Activated CD4-positive, alpha-beta T cell treated with anti-CD3 and anti-CD28 coated beads for 4 hours (primary cell): ENCODE measurements around the gene RFX8.
"Not testable (repeated sequence)": the region's sequence is repeated elsewhere in the genome, so short reads cannot be mapped to it uniquely, and the experiment has no call there.

Experiments used
- DNase-seq, 2 donors: peaks; one replicate each; pipeline ENCODE4 v3.0.0-alpha.2; 2020

RFX8 gene

GRCh38 chr2:101485856-101486255 lies 10.9 kb upstream of the RFX8 start:
- DNase-seq, result no peak

- DNase-seq, result no peak
These were observed 5.9 kb upstream of the RFX8 start for GRCh38 chr2:101480764-101481163.

DNA sequence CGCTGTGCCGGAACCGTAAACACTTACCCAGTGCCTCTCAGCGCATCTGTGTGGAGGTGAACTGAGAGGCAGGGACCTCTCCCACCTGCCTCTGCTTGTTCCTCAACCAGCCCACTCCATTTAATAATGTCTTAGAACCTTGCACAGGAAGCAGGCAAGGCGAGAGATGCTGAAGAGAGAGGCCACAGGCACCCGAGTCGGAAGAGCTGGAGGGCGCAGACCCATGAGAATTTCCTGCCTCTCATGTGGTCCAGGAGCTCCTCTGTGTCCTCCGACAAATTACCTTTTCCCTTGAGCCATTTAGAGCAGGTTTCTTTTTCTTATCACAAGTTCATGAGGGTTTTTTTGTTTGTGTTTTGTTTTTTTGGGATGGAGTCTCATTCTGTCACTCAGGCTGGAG lies 4.9 kb upstream of the RFX8 start:
- DNase-seq, result no peak

DNA sequence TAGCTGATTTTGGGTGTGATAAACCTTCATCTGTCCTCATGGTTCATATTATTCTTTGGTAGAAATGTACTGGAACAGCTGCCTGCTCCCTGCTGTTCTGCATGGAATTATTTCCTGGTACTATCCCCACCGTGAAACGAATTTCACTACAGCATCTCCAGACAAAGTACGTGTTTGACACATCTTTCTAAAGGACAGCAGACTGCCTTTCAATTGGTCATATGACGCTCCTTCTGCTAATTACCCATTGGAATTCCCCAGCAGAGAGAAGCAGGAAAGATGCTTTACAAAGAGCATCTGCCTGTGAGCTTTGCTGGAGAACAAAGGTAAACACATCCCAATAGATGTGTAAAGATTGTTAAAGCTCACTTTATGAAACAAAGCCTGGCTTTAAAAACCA lies 4.4 kb upstream of the RFX8 start:
- no peak for DNase-seq

GRCh38 chr2:101478181-101479001 lies 3.5 kb upstream of the RFX8 start:
- DNase-seq, result no peak

DNA sequence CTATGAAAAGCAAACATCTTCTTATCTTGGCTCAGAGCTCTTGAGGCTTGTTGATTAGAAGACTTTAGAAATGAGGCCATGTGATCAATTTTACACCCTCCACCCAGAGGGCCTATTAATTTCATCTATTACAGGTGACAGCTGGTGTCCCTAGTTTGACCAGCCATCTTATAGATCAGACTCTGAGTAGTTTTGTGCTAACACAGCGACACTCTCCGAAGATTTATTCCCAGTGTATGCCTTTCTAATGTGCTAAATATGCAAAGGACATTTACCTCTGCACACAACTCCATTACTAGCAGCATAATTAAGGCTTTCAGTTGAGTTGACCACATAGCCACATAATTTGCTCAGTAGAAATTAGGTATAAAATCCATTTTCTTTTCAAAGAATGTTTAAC lies 2.6 kb upstream of the RFX8 start:
- DNase-seq, result no peak

GRCh38 chr2:101476605-101477208 lies 1.8 kb upstream of the RFX8 start:
- DNase-seq, result no peak

GRCh38 chr2:101473911-101474701 lies 806 bp downstream of the RFX8 start:
- DNase-seq, result peak; percentile 8 to 24

DNA sequence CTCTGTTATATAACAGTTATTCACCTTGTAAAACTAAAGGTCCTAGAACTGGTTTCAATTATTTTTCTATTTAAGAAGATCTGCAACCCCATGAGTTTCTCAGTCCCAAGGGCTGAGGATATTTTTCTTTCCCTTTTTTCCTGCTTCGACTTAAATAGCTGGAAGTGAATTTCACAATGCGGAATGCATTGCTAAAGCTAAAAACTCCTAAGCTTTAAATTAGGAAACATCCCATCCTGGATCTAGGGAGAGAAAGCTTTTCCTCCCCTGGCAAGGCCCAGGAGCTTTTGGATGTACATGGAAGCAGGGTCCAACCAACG lies 1.4 kb downstream of the RFX8 start:
- no peak for DNase-seq

DNA sequence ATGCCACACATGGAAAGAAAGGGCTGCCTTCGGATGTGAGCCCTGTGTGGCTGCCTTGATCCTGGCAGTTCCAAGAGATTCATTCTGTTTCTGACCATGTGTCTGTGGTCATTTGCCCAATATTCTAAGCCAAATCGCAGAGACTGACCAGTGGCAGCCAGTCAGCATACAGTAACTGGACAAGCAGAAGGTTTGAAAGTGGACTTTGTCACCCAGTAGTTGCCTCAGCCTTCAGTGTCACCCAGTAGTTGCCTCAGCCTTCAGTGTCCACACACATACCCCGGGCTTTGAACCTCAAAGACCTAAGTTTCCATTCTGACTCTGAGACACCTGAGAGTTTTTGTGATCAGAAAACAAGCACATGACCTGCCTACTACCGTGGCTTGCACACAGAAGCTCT lies 5.0 kb downstream of the RFX8 start:
- DNase-seq, result no peak

DNA sequence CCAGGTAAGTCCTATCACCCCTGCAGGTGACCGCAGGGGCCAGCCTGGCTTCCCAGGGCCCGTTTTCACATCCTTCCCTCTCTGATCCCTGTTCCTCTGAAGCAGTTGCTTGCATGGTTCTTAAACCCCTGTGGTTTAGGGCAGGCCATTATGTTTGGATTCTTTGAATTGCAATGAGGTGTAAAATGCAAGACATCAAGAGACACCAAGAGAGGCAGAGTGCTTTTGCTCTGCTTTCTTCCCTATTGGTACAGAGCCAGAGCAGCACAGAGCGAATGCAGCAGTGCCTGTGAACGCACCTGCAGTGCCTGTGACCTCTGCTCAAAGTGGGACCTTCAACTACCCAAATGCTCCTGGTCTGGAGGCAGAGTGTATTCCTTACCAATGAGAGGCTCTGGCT lies 7.6 kb downstream of the RFX8 start:
- no peak for DNase-seq

- no peak for DNase-seq
These were observed 8.5 kb downstream of the RFX8 start for GRCh38 chr2:101466426-101466825.

DNA sequence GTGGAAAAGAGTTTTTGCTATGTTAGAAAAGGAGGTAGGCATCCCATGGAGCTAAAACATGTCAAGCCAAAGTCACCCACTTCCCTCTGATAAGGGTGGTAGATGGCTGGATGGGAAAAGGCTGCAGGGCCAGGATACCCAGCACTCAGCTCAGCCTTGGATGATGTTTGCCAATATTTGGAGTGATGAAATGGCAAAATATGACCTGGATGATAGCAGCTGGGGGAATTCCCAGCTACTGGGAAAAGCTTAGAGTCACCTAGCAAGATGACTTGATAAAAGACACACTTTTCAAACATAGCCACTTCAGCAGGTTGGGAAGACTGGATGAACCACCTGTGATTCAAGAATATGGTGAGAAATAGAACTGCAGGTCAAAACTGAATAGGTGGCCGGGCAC lies 10.1 kb downstream of the RFX8 start:
- no peak for DNase-seq

- no peak for DNase-seq
These were observed 10.8 kb downstream of the RFX8 start for GRCh38 chr2:101463911-101464641.

DNA sequence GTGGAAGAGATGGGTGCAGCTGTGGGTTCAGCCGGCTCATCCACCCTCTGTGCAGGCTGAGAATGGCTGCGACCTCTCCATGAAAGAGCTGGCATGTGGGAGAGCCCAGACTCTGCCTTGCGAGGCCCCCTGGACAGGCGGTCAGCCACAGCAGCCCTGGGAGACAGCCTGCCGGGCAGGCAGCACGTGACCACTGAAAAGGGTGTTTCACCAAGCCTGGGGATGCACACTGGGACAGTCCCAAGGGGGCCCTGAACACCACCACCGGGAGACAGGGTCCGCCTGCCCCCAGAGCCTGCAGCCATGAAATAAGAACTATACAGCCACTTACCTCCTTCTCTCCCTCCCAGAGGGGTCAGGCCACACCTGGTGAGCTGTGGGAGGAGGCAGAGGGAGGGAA lies 11.5 kb downstream of the RFX8 start:
- no peak for DNase-seq

DNA sequence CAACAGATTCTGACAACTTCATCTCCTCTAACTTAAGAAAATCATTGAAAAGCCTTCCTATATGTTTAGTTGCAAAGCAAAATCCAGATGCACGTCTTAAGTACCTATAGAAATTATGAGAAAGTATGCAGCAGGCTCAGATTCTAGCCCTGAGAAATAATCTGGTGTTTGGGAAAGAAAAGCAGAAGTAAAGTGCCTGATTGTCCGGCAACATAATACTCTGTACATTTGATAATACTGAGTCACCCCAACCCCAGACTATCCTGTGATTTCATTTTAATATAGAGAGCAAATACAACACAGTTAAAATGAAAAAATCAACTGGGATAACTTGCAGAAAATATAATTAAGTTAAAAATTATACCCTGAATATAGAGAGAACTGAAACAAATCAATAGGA lies 13.5 kb downstream of the RFX8 start:
- DNase-seq, result no peak

- DNase-seq, result not testable (repeated sequence)
These were observed 20.5 kb downstream of the RFX8 start for GRCh38 chr2:101454408-101454807.

DNA sequence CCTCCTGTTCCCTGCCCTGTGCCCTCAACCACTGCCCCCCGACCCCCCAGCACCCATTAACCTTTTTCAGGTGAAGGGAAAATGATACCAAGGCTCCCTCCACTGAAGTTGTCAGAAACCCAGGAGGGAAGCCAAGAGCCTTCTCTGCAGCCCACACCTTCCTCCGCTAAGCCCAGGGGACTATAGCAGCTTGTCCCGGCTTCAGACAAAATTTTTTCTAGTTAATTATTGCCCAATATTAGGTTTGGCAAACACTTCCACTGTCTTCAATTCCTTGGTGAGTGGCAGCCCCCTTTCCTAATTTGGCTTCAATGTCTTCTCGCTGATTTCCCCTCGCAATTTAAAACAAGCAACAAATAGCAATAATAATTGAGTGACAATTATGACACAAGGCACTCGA lies 23.9 kb downstream of the RFX8 start:
- DNase-seq, result no peak

GRCh38 chr2:101446869-101447268 lies 28.0 kb downstream of the RFX8 start:
- DNase-seq, result no peak

DNA sequence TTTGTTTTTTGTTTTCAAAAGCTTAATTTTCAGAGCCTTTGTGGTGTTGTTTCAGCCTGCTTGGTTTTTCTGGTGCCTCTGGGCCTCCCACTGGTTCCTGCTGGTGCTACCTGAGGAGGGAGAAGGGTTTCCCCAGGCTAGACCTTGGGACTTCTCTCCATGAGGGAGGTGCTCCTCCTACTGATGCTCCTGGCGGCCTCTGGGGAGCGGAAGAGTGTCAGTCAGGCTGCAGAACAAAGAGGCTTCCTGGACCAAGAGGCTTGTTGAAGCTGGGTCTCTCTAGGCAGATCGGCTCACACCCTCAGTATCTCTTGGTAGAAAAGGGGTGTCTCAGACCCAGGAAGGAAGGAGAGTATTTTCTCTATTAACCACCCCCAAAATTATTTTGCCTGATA lies 32.2 kb downstream of the RFX8 start:
- DNase-seq, result no peak

DNA sequence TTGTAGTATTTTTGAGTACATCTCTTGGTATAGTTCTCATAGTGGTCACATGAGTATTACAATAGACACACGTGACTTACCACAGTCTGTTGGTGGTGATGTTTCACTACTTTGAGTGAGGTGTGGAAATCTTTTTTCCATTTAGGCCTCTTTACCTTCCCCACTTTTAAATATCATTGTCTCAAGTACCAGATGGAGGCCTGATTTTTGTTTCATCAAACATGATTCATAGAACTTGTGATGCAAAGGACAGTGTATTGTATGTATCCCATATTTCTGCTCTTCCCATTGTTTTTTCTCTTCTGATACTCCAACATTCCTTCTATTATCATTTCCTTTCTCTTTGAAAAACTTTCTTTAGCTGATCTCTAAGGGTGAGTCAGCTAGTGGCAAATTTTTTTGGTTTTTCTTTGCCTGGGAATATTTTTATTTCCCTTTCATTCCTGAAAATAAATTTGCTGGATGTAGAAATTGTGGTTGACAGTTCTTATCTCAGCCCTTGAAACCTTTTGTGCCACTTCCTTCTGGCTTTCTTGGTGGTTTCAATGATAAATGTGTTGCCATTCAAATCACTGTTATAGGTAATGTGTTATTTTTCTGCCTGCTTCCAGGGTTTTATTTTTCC lies 32.8 kb downstream of the RFX8 start:
- DNase-seq, result no peak

GRCh38 chr2:101440127-101440738 lies 34.7 kb downstream of the RFX8 start:
- no peak for DNase-seq

DNA sequence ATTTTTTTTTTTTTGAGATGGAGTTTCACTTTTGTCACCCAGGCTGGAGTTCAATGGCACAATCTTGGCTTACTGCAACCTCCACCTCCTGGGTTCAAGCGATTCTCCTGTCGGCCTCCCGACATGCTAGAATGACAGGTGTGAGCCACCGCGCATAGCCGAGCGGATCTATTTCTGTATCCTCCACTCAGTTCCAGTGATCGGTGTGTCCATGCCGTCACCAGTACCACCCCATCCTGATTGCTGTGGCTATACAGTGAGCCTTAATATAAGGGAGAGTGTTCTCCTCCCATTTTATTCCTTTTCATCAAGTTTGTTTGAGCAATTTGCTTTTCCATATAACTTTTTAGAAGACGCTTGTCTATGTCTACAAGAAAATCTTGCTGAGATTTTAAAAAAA lies 35.2 kb downstream of the RFX8 start:
- DNase-seq, result no peak
